MCF 10A (cell line): ENCODE results near the gene GNA15. TPM values are rescaled to one million over a fixed set of nuclear protein-coding genes. Genes with fewer than 3 reads are reported as not detected.

Experiments used
- BruUV-seq: library from RNA; stranded (reverse); fragments of 400-500 nt; replicated peaks from 2 replicates; lab custom pipeline; 2021; lab: Mats Ljungman, UMichigan
- CTCF ChIA-PET: fragments of 300-600 bp; sonication (Branson Sonifier 250); formaldehyde crosslinking; extraction: SDS; loops from one replicate; lab custom pipeline; 2021; ENCODE audit warnings: antibody characterized with exemption, inconsistent platforms; lab: Yijun Ruan, JAX
- POLR2A ChIA-PET: fragments of 300-600, 350-650 bp; sonication (Branson Sonifier 250); formaldehyde crosslinking; extraction: SDS; loops from one replicate; lab custom pipeline; 2020; ENCODE audit warnings: antibody characterized with exemption, inconsistent platforms; lab: Yijun Ruan, JAX
- DNase-seq: peaks from one replicate; pipeline ENCODE4 v3.0.0-alpha.2; 2018; ENCODE audit not compliant: unreplicated experiment
- H3K27ac Mint-ChIP-seq: one replicate; pipeline ENCODE4 v1.8.0; 2022; ENCODE audit warnings: mild to moderate bottlenecking, low read depth, mixed read lengths; ENCODE audit not compliant: unreplicated experiment
- H3K27me3 Mint-ChIP-seq: one replicate; pipeline ENCODE4 v1.8.0; 2022; ENCODE audit warnings: mixed read lengths; ENCODE audit not compliant: insufficient read depth, unreplicated experiment
- H3K36me3 Mint-ChIP-seq: one replicate; pipeline ENCODE4 v1.8.0; 2022; ENCODE audit warnings: mild to moderate bottlenecking, moderate library complexity, mixed read lengths; ENCODE audit not compliant: insufficient read depth, unreplicated experiment
- H3K4me1 Mint-ChIP-seq: one replicate; pipeline ENCODE4 v1.8.0; 2022; ENCODE audit warnings: mixed read lengths; ENCODE audit not compliant: insufficient read depth, unreplicated experiment
- H3K4me3 Mint-ChIP-seq: one replicate; pipeline ENCODE4 v1.8.0; 2022; ENCODE audit warnings: mild to moderate bottlenecking, moderate library complexity, mixed read lengths; ENCODE audit not compliant: unreplicated experiment
- H3K9me3 Mint-ChIP-seq: one replicate; pipeline ENCODE4 v1.8.0; 2022; ENCODE audit warnings: mixed read lengths; ENCODE audit not compliant: unreplicated experiment
- intact Hi-C: fragments of 100-400 bp; cut with micrococcal nuclease; formaldehyde crosslinking; loops from 2 replicates; pipeline ENCODE4 v1.14.1; 2022
- total RNA-seq: library from RNA; stranded (reverse); gene quantifications from 2 replicates; pipeline ENCODE4 v1.2.3, GENCODE V29; 2022
- TF ChIP-seq, protein P1 (sequence below): fragments of 200-600 bp; IDR thresholded peaks from one replicate; pipeline ENCODE4 v1.8.0; 2022; ENCODE audit warnings: antibody characterized with exemption, mild to moderate bottlenecking; ENCODE audit not compliant: unreplicated experiment

GNA15 gene
- total RNA-seq, 1 experiment from 2014 or later = 47.1 TPM

DNA sequence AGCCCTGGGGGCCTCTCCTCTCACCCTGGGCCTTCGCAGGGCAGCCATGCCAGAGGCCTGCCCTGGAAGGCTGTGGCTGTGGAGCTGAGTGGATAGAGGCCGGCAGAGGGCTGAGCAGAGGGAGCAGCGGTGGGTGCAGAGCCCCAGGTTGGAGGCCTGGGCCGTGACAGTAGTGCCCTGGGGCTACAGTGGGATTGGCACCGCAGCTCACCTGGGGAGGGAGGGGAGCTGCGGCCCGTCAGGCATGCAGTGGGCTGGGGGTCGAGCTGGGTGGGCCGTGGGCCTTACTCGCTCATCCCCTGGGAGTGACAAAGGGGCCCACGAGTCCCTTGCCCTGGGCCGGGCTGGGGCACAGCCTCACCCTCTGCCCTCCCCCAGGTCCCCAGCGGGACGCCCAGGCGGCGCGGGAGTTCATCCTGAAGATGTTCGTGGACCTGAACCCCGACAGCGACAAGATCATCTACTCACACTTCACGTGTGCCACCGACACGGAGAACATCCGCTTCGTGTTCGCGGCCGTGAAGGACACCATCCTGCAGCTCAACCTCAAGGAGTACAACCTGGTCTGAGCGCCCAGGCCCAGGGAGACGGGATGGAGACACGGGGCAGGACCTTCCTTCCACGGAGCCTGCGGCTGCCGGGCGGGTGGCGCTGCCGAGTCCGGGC lies 15.1 kb upstream of the GNA15 start:
- TF ChIP-seq, protein P1, sequence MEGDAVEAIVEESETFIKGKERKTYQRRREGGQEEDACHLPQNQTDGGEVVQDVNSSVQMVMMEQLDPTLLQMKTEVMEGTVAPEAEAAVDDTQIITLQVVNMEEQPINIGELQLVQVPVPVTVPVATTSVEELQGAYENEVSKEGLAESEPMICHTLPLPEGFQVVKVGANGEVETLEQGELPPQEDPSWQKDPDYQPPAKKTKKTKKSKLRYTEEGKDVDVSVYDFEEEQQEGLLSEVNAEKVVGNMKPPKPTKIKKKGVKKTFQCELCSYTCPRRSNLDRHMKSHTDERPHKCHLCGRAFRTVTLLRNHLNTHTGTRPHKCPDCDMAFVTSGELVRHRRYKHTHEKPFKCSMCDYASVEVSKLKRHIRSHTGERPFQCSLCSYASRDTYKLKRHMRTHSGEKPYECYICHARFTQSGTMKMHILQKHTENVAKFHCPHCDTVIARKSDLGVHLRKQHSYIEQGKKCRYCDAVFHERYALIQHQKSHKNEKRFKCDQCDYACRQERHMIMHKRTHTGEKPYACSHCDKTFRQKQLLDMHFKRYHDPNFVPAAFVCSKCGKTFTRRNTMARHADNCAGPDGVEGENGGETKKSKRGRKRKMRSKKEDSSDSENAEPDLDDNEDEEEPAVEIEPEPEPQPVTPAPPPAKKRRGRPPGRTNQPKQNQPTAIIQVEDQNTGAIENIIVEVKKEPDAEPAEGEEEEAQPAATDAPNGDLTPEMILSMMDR = no peak
- Mint-ChIP-seq H3K4me1 (no peaks in the 10 kb centered on the region), H3K9me3 (no peaks in the 10 kb centered on the region), H3K27me3 (no peaks in the 10 kb centered on the region), H3K27ac (no peak overlapping the region), H3K4me3 (no peak overlapping the region), H3K36me3 (peaks cover 33% of the 10 kb centered on the region)
- BruUV-seq = no TSS peak
- intact Hi-C loops = no loop called here
- DNase-seq = no peak
- POLR2A ChIA-PET = no interaction called here
- CTCF ChIA-PET = no interaction called here

DNA sequence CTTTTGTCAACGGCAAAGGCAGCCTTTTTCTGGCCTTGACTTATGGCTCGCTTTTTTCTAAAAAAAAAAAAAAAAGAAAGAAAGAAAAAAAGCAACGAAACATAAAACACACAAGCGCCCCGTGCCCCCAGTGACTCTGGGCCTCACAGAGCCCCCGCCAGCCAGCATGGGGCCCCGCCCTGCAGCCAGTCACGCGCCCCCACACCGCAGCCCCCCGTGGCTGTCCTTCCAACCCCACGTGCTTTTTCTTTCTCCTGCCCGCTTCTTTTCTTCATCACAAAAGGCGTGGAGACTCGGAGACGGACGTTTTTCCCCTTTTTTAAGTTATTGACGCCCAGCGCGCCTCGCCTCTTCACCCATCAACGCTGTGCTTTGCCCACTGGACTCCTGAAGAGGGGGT lies 14.4 kb upstream of the GNA15 start:
- no peak for DNase-seq
- BruUV-seq = no TSS peak
- CTCF ChIA-PET = no interaction called here
- Mint-ChIP-seq H3K9me3 (no peaks in the 10 kb centered on the region), H3K27me3 (no peaks in the 10 kb centered on the region), H3K4me1 (no peaks in the 10 kb centered on the region), H3K4me3 (no peak overlapping the region), H3K36me3 (peaks cover 29% of the 10 kb centered on the region), H3K27ac (no peak overlapping the region)
- TF ChIP-seq, protein P1 = no peak
- POLR2A ChIA-PET = no interaction called here
- intact Hi-C loops = no loop called here

DNA sequence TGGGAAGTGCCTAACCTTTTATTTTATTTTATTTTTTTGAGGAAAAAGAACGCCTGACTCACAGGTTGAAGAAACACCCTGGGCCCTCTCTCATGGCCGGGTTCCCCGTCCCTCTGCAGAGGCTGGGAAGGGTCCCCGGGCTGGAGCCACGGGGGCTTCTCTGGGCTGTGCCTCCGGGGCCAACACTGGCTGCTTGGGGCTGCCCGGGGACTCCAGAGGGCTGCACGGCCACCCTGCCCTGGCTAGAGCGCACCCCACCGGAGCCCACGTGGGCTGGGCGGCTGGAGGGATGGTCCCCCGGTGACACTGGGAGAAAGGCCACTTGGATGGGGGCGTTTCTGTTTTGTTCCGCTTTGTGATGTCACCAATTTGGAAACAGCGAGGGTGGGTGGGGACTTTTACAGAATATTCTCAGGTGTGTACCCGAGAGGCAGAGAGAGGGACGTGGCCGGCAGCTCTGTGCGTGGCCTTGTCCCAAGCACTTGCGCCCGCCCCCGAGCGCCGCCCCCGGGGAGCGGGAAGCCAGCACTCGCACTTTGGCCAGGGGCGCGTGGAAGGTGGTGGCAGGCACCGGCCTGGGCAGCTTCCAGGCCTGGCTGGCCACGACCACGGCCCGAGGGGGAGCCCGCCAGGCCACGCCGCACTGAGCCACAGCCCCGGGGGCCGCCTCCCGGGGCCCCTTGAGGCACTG lies 13.9 kb upstream of the GNA15 start:
- POLR2A ChIA-PET = no interaction called here
- intact Hi-C loops = no loop called here

DNA sequence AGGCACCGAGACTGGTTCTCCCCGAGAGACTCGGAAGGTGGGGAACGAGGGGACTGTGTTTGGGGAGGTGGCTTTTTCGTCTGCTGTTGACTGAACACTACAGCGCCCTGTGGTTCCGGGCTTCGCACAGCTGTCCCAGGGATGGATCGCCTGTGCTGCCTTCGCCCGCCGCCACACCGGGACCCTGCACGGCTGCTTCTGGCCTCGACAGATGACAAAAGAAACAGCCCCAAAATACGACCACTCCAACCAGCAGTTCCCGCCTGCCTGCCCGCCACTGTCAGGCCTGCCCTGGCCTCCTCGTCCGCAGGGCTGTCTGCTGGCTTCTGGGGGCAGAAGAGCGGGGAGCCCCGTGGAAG lies 13.3 kb upstream of the GNA15 start:
- no TSS peak for BruUV-seq
- ChIA-PET CTCF (no interaction called here), POLR2A (no interaction called here)
- intact Hi-C loops = no loop called here
- no peaks in the 10 kb centered on the region for H3K9me3 Mint-ChIP-seq
- no peaks in the 10 kb centered on the region for H3K4me1 Mint-ChIP-seq
- H3K4me3 Mint-ChIP-seq = no peak overlapping the region
- no peak for DNase-seq
- no peak overlapping the region for H3K27ac Mint-ChIP-seq
- TF ChIP-seq, protein P1 = no peak
- peaks cover 36% of the 10 kb centered on the region for H3K36me3 Mint-ChIP-seq
- no peaks in the 10 kb centered on the region for H3K27me3 Mint-ChIP-seq

More for the DNA sequence above, 13.9 kb upstream of the GNA15 start:
- H3K4me3 Mint-ChIP-seq = no peak overlapping the region
- DNase-seq = no peak
- no peaks in the 10 kb centered on the region for H3K27me3 Mint-ChIP-seq
- H3K9me3 Mint-ChIP-seq = no peaks in the 10 kb centered on the region
- no TSS peak for BruUV-seq
- H3K4me1 Mint-ChIP-seq = no peaks in the 10 kb centered on the region
- CTCF ChIA-PET = no interaction called here
- no peak overlapping the region for H3K27ac Mint-ChIP-seq
- H3K36me3 Mint-ChIP-seq = peaks cover 32% of the 10 kb centered on the region
- TF ChIP-seq, protein P1 = no peak
